Measurements from ENCODE around the gene GJC1. TPM values are rescaled to one million over a fixed set of nuclear protein-coding genes. Genes with fewer than 3 reads are reported as not detected.

GJC1 gene
- total RNA-seq, 4 donors from 2014 or later: 10.6 to 79.4 (median 50.2) TPM

GRCh38 chr17:44864831-44865230 is 34.7 kb upstream of the GJC1 start:
- no peak overlapping the region for H3K4me3 ChIP-seq
- H3K27ac ChIP-seq: peak overlapping the region; percentile 60 to 85
- H3K36me3 ChIP-seq: no peaks in the 10 kb centered on the region
- TF ChIP-seq CTCF (IDR thresholded peaks at IDR 0.05) (no peak), POLR2A (IDR thresholded peaks at IDR 0.05) (no peak)
- H3K27me3 ChIP-seq: no peaks in the 10 kb centered on the region
- DNase-seq: no peak
- H3K4me1 ChIP-seq: no peaks in the 10 kb centered on the region
- H3K9me3 ChIP-seq: no peaks in the 10 kb centered on the region
- intact Hi-C loops (cut with DNase I; ENCODE audit: low total_unique reads): loop anchor here (5.0 kb wide), 1 partner anchor 88 kb away; no protein-coding TSS in a partner anchor

- Histone ChIP-seq H3K36me3 (no peaks in the 10 kb centered on the region), H3K4me1 (no peaks in the 10 kb centered on the region)
These were observed 33.2 kb upstream of the GJC1 start for GRCh38 chr17:44863061-44863918.

GRCh38 chr17:44862278-44862914 is 32.3 kb upstream of the GJC1 start:
- intact Hi-C loops (cut with DNase I; ENCODE audit: low total_unique reads): no loop called here
- TF ChIP-seq POLR2A (IDR thresholded peaks at IDR 0.05) (no peak), CTCF (IDR thresholded peaks at IDR 0.05) (no peak)
- Histone ChIP-seq H3K27me3 (no peaks in the 10 kb centered on the region), H3K36me3 (no peaks in the 10 kb centered on the region), H3K27ac (peak overlapping the region in 1 of 2 donors; percentile 85), H3K4me3 (no peak overlapping the region), H3K9me3 (no peaks in the 10 kb centered on the region), H3K4me1 (no peaks in the 10 kb centered on the region)
- no peak for DNase-seq

More at GRCh38 chr17:44863061-44863918, 33.2 kb upstream of the GJC1 start:
- no peaks in the 10 kb centered on the region for H3K27me3 ChIP-seq
- no peak overlapping the region for H3K4me3 ChIP-seq
- no peak for TF ChIP-seq CTCF (IDR thresholded peaks at IDR 0.05)
- no peak for TF ChIP-seq POLR2A (IDR thresholded peaks at IDR 0.05)
- peak overlapping the region in 1 of 2 donors; percentile 85 for H3K27ac ChIP-seq
- intact Hi-C loops (cut with DNase I; ENCODE audit: low total_unique reads): no loop called here
- DNase-seq: no peak
- no peaks in the 10 kb centered on the region for H3K9me3 ChIP-seq

GRCh38 chr17:44859701-44860100 is 29.6 kb upstream of the GJC1 start:
- DNase-seq: no peak
- no peak overlapping the region for H3K27ac ChIP-seq
- TF ChIP-seq POLR2A (IDR thresholded peaks at IDR 0.05) (no peak), CTCF (IDR thresholded peaks at IDR 0.05) (no peak)
- intact Hi-C loops (cut with DNase I; ENCODE audit: low total_unique reads): no loop called here
- no peaks in the 10 kb centered on the region for H3K27me3 ChIP-seq
- no peak overlapping the region for H3K4me3 ChIP-seq
- no peaks in the 10 kb centered on the region for H3K4me1 ChIP-seq
- H3K9me3 ChIP-seq: no peaks in the 10 kb centered on the region
- no peaks in the 10 kb centered on the region for H3K36me3 ChIP-seq

GRCh38 chr17:44854192-44854591 is 24.1 kb upstream of the GJC1 start:
- Histone ChIP-seq H3K27ac (no peak overlapping the region), H3K4me1 (no peaks in the 10 kb centered on the region), H3K9me3 (no peaks in the 10 kb centered on the region), H3K27me3 (no peaks in the 10 kb centered on the region), H3K36me3 (no peaks in the 10 kb centered on the region), H3K4me3 (no peak overlapping the region)
- no peak for DNase-seq
- intact Hi-C loops (cut with DNase I; ENCODE audit: low total_unique reads): no loop called here
- TF ChIP-seq POLR2A (IDR thresholded peaks at IDR 0.05) (no peak), CTCF (IDR thresholded peaks at IDR 0.05) (no peak)
